CD4-positive, alpha-beta T cell treated with Interleukin-17A for 1 hour (primary cell): ENCODE data around the gene ZFP42.
"Not testable (repeated sequence)": the region's sequence is repeated elsewhere in the genome, so short reads cannot be mapped to it uniquely, and the experiment has no call there.

Experiments
- DNase-seq: peaks from one replicate; pipeline ENCODE4 v3.0.0-alpha.2; 2020

The ZFP42 gene

GRCh38 chr4:187995322-187996207 lies at the start of gene ZFP42:
Gene ZFP42 (plus strand): TSS chr4:187995771. CDS start chr4:188002808, 7,037 bp downstream.
- DNase-seq = no peak

- no peak for DNase-seq
Observed at GRCh38 chr4:187961171-187961570, 34.4 kb upstream of the ZFP42 start.

- no peak for DNase-seq
Observed at GRCh38 chr4:187961961-187962360, 33.6 kb upstream of the ZFP42 start.

GRCh38 chr4:187962926-187963325 lies 32.6 kb upstream of the ZFP42 start:
- DNase-seq = no peak

GRCh38 chr4:187965726-187966125 lies 29.8 kb upstream of the ZFP42 start:
- no peak for DNase-seq

GRCh38 chr4:187972135-187972534 lies 23.4 kb upstream of the ZFP42 start:
- no peak for DNase-seq

- no peak for DNase-seq
Observed at GRCh38 chr4:187983746-187984145, 11.8 kb upstream of the ZFP42 start.

- no peak for DNase-seq
Observed at GRCh38 chr4:187992971-187993370, 2.6 kb upstream of the ZFP42 start.

- DNase-seq = no peak
Observed at GRCh38 chr4:187993827-187994226, 1.7 kb upstream of the ZFP42 start.

- no peak for DNase-seq
Observed at GRCh38 chr4:187996502-187997177, 1.1 kb downstream of the ZFP42 start.

- DNase-seq = not testable (repeated sequence)
Observed at GRCh38 chr4:187997991-187998390, 2.4 kb downstream of the ZFP42 start.

- no peak for DNase-seq
Observed at GRCh38 chr4:187999406-187999932, 3.9 kb downstream of the ZFP42 start.

GRCh38 chr4:188002323-188002722 lies 6.8 kb downstream of the ZFP42 start:
- no peak for DNase-seq

- DNase-seq = no peak
Observed at GRCh38 chr4:188002751-188003150, 7.2 kb downstream of the ZFP42 start.

- no peak for DNase-seq
Observed at GRCh38 chr4:188005561-188005960, 10.0 kb downstream of the ZFP42 start.

- no peak for DNase-seq
Observed at GRCh38 chr4:188006285-188006848, 10.8 kb downstream of the ZFP42 start.

- DNase-seq = no peak
Observed at GRCh38 chr4:188008377-188008776, 12.8 kb downstream of the ZFP42 start.

- no peak for DNase-seq
Observed at GRCh38 chr4:188012426-188012945, 16.9 kb downstream of the ZFP42 start.

GRCh38 chr4:188015025-188015940 lies 19.7 kb downstream of the ZFP42 start:
- no peak for DNase-seq

- no peak for DNase-seq
Observed at GRCh38 chr4:188016754-188017153, 21.2 kb downstream of the ZFP42 start.

- no peak for DNase-seq
Observed at GRCh38 chr4:188018262-188018661, 22.7 kb downstream of the ZFP42 start.

GRCh38 chr4:188021548-188022249 lies 26.1 kb downstream of the ZFP42 start:
- DNase-seq = no peak
